DND-41 (cell line): ENCODE results near the gene TRIM54.

ENCODE experiments used
- CTCF ChIP-seq: IDR thresholded peaks from 2 replicates; pipeline ENCODE4 v1.5.1; 2012; ENCODE audit warnings: borderline replicate concordance, low read length, moderate library complexity, mild to moderate bottlenecking; ENCODE audit not compliant: poor library complexity, severe bottlenecking; ENCODE audit errors: extremely low read depth
- EZH2 ChIP-seq: IDR thresholded peaks from 3 replicates; pipeline ENCODE4 v1.6.1; 2012; ENCODE audit warnings: borderline replicate concordance, low read depth, mild to moderate bottlenecking, moderate library complexity, low read length, inconsistent platforms; ENCODE audit not compliant: severe bottlenecking

GRCh38 chr2:27251766-27252165 lies 30.5 kb upstream of the TRIM54 start:
- TF ChIP-seq CTCF (no peak), EZH2 (no peak)
